GDM1 (cell line): ENCODE measurements around the gene HDGFL2.
A peak's percentile ranks its signal among the peaks of the same experiment; 100 is the strongest.

ENCODE experiments used
- DNase-seq: peaks from one replicate; lab custom pipeline; 2025; lab: John Stamatoyannopoulos, UW

The HDGFL2 gene

GRCh38 chr19:4471403-4472173, 509 bp upstream of the HDGFL2 start:
- peak; percentile 100 for DNase-seq

- DNase-seq, result no peak
Measured at GRCh38 chr19:4473011-4473762, 1.1 kb downstream of the HDGFL2 start.

- no peak for DNase-seq
Measured at GRCh38 chr19:4473763-4474513, 1.8 kb downstream of the HDGFL2 start.

- no peak for DNase-seq
Measured at GRCh38 chr19:4474514-4475022, 2.5 kb downstream of the HDGFL2 start.

GRCh38 chr19:4477034-4477801, 5.1 kb downstream of the HDGFL2 start:
- DNase-seq, result no peak

- no peak for DNase-seq
Measured at GRCh38 chr19:4482721-4483364, 10.7 kb downstream of the HDGFL2 start.

GRCh38 chr19:4483385-4483784, 11.3 kb downstream of the HDGFL2 start:
- no peak for DNase-seq

GRCh38 chr19:4487572-4487971, 15.5 kb downstream of the HDGFL2 start:
- no peak for DNase-seq

GRCh38 chr19:4488496-4488895, 16.4 kb downstream of the HDGFL2 start:
- no peak for DNase-seq

GRCh38 chr19:4491446-4491845, 19.3 kb downstream of the HDGFL2 start:
- no peak for DNase-seq

- no peak for DNase-seq
Measured at GRCh38 chr19:4492337-4493103, 20.4 kb downstream of the HDGFL2 start.

- DNase-seq, result no peak
Measured at GRCh38 chr19:4493104-4493928, 21.2 kb downstream of the HDGFL2 start.

- DNase-seq, result no peak
Measured at GRCh38 chr19:4493929-4494690, 22.0 kb downstream of the HDGFL2 start.

GRCh38 chr19:4494691-4495064, 22.6 kb downstream of the HDGFL2 start:
- no peak for DNase-seq

- no peak for DNase-seq
Measured at GRCh38 chr19:4495471-4495870, 23.4 kb downstream of the HDGFL2 start.

GRCh38 chr19:4496304-4496703, 24.2 kb downstream of the HDGFL2 start:
- no peak for DNase-seq

GRCh38 chr19:4497770-4498389, 25.8 kb downstream of the HDGFL2 start:
- DNase-seq, result no peak

- no peak for DNase-seq
Measured at GRCh38 chr19:4498694-4499093, 26.6 kb downstream of the HDGFL2 start.
